Mucosa of rectum (tissue), 2 donors: ENCODE data around the gene SEMA3F.
A peak's percentile ranks its signal among the peaks of the same experiment; 100 is the strongest.

ENCODE experiments used
- H3K27ac ChIP-seq, 2 donors: one replicate each; pipeline ENCODE4 v1.7.0; 2013; ENCODE audit warnings: inconsistent platforms in 2 of 2, low read depth in 2 of 2, low read length in 2 of 2
- H3K27me3 ChIP-seq, 2 donors: one replicate each; pipeline ENCODE4 v1.7.0; 2013; ENCODE audit warnings: low read length in 2 of 2; ENCODE audit not compliant: control insufficient read depth in 2 of 2, insufficient read depth in 2 of 2
- H3K36me3 ChIP-seq, 2 donors: one replicate each; pipeline ENCODE4 v1.7.0; 2013; ENCODE audit warnings: low read length in 2 of 2; ENCODE audit not compliant: control insufficient read depth in 2 of 2, insufficient read depth in 2 of 2
- H3K4me1 ChIP-seq, 2 donors: one replicate each; pipeline ENCODE4 v1.7.0; 2013; ENCODE audit warnings: low read length in 2 of 2, mild to moderate bottlenecking in 1 of 2; ENCODE audit not compliant: control insufficient read depth in 2 of 2, insufficient read depth in 2 of 2
- H3K4me3 ChIP-seq, 2 donors: one replicate each; pipeline ENCODE4 v1.7.0; 2013; ENCODE audit warnings: low read length in 2 of 2
- H3K9ac ChIP-seq, 2 donors: one replicate each; pipeline ENCODE4 v1.7.0; 2013; ENCODE audit warnings: low read length in 2 of 2, low read depth in 1 of 2, mild to moderate bottlenecking in 1 of 2
- H3K9me3 ChIP-seq, 2 donors: one replicate each; pipeline ENCODE4 v1.7.0; 2013; ENCODE audit warnings: low read length in 2 of 2; ENCODE audit not compliant: control insufficient read depth in 2 of 2
- donor health status: healthy.
- donor health status: Normal muscosa, but diverticular disease.

The SEMA3F gene

GRCh38 chr3:50140990-50141389, 14.1 kb upstream of the SEMA3F start:
- H3K9me3 ChIP-seq: no peaks in the 10 kb centered on the region
- H3K9ac ChIP-seq: no peak overlapping the region
- H3K4me1 ChIP-seq: peaks cover 0 to 5% of the 10 kb centered on the region in 2 donors
- H3K27me3 ChIP-seq: no peaks in the 10 kb centered on the region
- H3K36me3 ChIP-seq: no peaks in the 10 kb centered on the region
- H3K4me3 ChIP-seq: no peak overlapping the region
- no peak overlapping the region for H3K27ac ChIP-seq

- H3K4me1 ChIP-seq: peaks cover under 1 to 1% of the 10 kb centered on the region in 2 donors
- no peaks in the 10 kb centered on the region for H3K27me3 ChIP-seq
- no peak overlapping the region for H3K4me3 ChIP-seq
- no peak overlapping the region for H3K27ac ChIP-seq
- no peaks in the 10 kb centered on the region for H3K36me3 ChIP-seq
- no peaks in the 10 kb centered on the region for H3K9me3 ChIP-seq
- no peak overlapping the region for H3K9ac ChIP-seq
Observed at GRCh38 chr3:50146316-50146901, 8.7 kb upstream of the SEMA3F start.

- peaks cover 2 to 5% of the 10 kb centered on the region in 2 donors for H3K4me1 ChIP-seq
- H3K4me3 ChIP-seq: no peak overlapping the region
- no peaks in the 10 kb centered on the region for H3K27me3 ChIP-seq
- no peak overlapping the region for H3K9ac ChIP-seq
- H3K9me3 ChIP-seq: no peaks in the 10 kb centered on the region
- H3K27ac ChIP-seq: no peak overlapping the region
- no peaks in the 10 kb centered on the region for H3K36me3 ChIP-seq
Observed at GRCh38 chr3:50147016-50147415, 8.1 kb upstream of the SEMA3F start.

- no peaks in the 10 kb centered on the region for H3K9me3 ChIP-seq
- H3K4me1 ChIP-seq: peaks cover 2 to 5% of the 10 kb centered on the region in 2 donors
- no peak overlapping the region for H3K9ac ChIP-seq
- H3K4me3 ChIP-seq: no peak overlapping the region
- no peak overlapping the region for H3K27ac ChIP-seq
- no peaks in the 10 kb centered on the region for H3K27me3 ChIP-seq
- no peaks in the 10 kb centered on the region for H3K36me3 ChIP-seq
Observed at GRCh38 chr3:50147447-50147846, 7.7 kb upstream of the SEMA3F start.

- Histone ChIP-seq H3K27me3 (no peaks in the 10 kb centered on the region), H3K27ac (no peak overlapping the region), H3K9ac (no peak overlapping the region), H3K36me3 (no peaks in the 10 kb centered on the region), H3K4me3 (no peak overlapping the region), H3K9me3 (no peaks in the 10 kb centered on the region), H3K4me1 (peaks cover 2 to 5% of the 10 kb centered on the region in 2 donors)
Observed at GRCh38 chr3:50147861-50148260, 7.3 kb upstream of the SEMA3F start.

GRCh38 chr3:50150404-50150750, 4.7 kb upstream of the SEMA3F start:
- H3K4me1 ChIP-seq: peaks cover 7 to 9% of the 10 kb centered on the region in 2 donors
- no peaks in the 10 kb centered on the region for H3K27me3 ChIP-seq
- no peak overlapping the region for H3K27ac ChIP-seq
- H3K4me3 ChIP-seq: no peak overlapping the region
- no peaks in the 10 kb centered on the region for H3K9me3 ChIP-seq
- no peaks in the 10 kb centered on the region for H3K36me3 ChIP-seq
- no peak overlapping the region for H3K9ac ChIP-seq

GRCh38 chr3:50150863-50151686, 4.0 kb upstream of the SEMA3F start:
- Histone ChIP-seq H3K36me3 (no peaks in the 10 kb centered on the region), H3K9ac (no peak overlapping the region), H3K4me1 (peaks cover 10 to 15% of the 10 kb centered on the region in 2 donors), H3K27me3 (peaks cover 0 to 4% of the 10 kb centered on the region in 2 donors), H3K27ac (no peak overlapping the region), H3K9me3 (no peaks in the 10 kb centered on the region), H3K4me3 (no peak overlapping the region)

GRCh38 chr3:50151728-50152127, 3.4 kb upstream of the SEMA3F start:
- no peak overlapping the region for H3K4me3 ChIP-seq
- peaks cover 16 to 18% of the 10 kb centered on the region in 2 donors for H3K4me1 ChIP-seq
- H3K9ac ChIP-seq: no peak overlapping the region
- no peaks in the 10 kb centered on the region for H3K36me3 ChIP-seq
- no peak overlapping the region for H3K27ac ChIP-seq
- H3K27me3 ChIP-seq: peaks cover 0 to 5% of the 10 kb centered on the region in 2 donors
- H3K9me3 ChIP-seq: no peaks in the 10 kb centered on the region

GRCh38 chr3:50153782-50154475, 1.2 kb upstream of the SEMA3F start:
- H3K9ac ChIP-seq: peak overlapping the region; percentile 31 to 32
- peaks cover 19 to 21% of the 10 kb centered on the region in 2 donors for H3K4me1 ChIP-seq

GRCh38 chr3:50154476-50154839, 666 bp upstream of the SEMA3F start:
- H3K9ac ChIP-seq: peak overlapping the region; percentile 31 to 32
- H3K4me3 ChIP-seq: peak overlapping the region; percentile 48
- peaks cover 22 to 24% of the 10 kb centered on the region in 2 donors for H3K4me1 ChIP-seq
- no peak overlapping the region for H3K27ac ChIP-seq
- H3K9me3 ChIP-seq: no peaks in the 10 kb centered on the region
- peaks cover 0 to 5% of the 10 kb centered on the region in 2 donors for H3K27me3 ChIP-seq
- H3K36me3 ChIP-seq: no peaks in the 10 kb centered on the region

More at GRCh38 chr3:50153782-50154475, 1.2 kb upstream of the SEMA3F start:
- Histone ChIP-seq H3K4me3 (peak overlapping the region; percentile 48), H3K27me3 (peaks cover 0 to 5% of the 10 kb centered on the region in 2 donors), H3K36me3 (no peaks in the 10 kb centered on the region), H3K27ac (no peak overlapping the region), H3K9me3 (no peaks in the 10 kb centered on the region)
